Ectodermal cell (in vitro differentiated cells): Measurements from ENCODE around the gene SHLD2.
"Not testable (repeated sequence)": the region's sequence is repeated elsewhere in the genome, so short reads cannot be mapped to it uniquely, and the experiment has no call there.

Source experiments
- H3K27ac ChIP-seq: 2 replicates; pipeline ENCODE4 v1.7.0; 2013; ENCODE audit warnings: mild to moderate bottlenecking, low read depth, low read length; ENCODE audit not compliant: insufficient read depth, poor library complexity, severe bottlenecking
- H3K27me3 ChIP-seq: 2 replicates; pipeline ENCODE4 v1.7.0; 2013; ENCODE audit warnings: mild to moderate bottlenecking, low read length; ENCODE audit not compliant: insufficient read depth, control insufficient read depth, poor library complexity, severe bottlenecking
- H3K36me3 ChIP-seq: one replicate; pipeline ENCODE4 v1.7.0; 2013; ENCODE audit warnings: low read length; ENCODE audit not compliant: control insufficient read depth, insufficient read depth
- H3K4me1 ChIP-seq: one replicate; pipeline ENCODE4 v1.7.0; 2013; ENCODE audit warnings: low read length; ENCODE audit not compliant: control insufficient read depth, insufficient read depth
- H3K4me3 ChIP-seq: 2 replicates; pipeline ENCODE4 v1.7.0; 2013; ENCODE audit warnings: low read depth, low read length, control low read depth; ENCODE audit not compliant: insufficient read depth
- H3K9me3 ChIP-seq: 2 replicates; pipeline ENCODE4 v1.7.0; 2013; ENCODE audit warnings: mild to moderate bottlenecking, low read length, moderate library complexity; ENCODE audit not compliant: control insufficient read depth
- WGBS, 2 experiments: methylation state at CpG; one replicate each; pipeline ENCODE4 v1.1.7; 2013; ENCODE audit warnings: missing lambda C conversion rate in 2 of 2; 5-methylcytosine and 5-hydroxymethylcytosine counted together

Gene SHLD2

GRCh38 chr10:87170705-87171104 is 75.7 kb downstream of the SHLD2 start:
- no CpG with 5 or more reads among the region's 4 CpGs for WGBS, 2 experiments
- H3K27ac ChIP-seq, H3K27me3 ChIP-seq, H3K4me3 ChIP-seq, H3K36me3 ChIP-seq, H3K9me3 ChIP-seq, H3K4me1 ChIP-seq: not testable (repeated sequence)

GRCh38 chr10:87171670-87172069 is 76.7 kb downstream of the SHLD2 start:
- H3K27ac ChIP-seq: not testable (repeated sequence)

GRCh38 chr10:87172178-87172577 is 77.2 kb downstream of the SHLD2 start:
- H3K27ac ChIP-seq, H3K27me3 ChIP-seq, H3K36me3 ChIP-seq, H3K4me3 ChIP-seq, H3K4me1 ChIP-seq, H3K9me3 ChIP-seq: not testable (repeated sequence)

More at GRCh38 chr10:87171670-87172069, 76.7 kb downstream of the SHLD2 start:
- not testable (repeated sequence) for H3K27me3 ChIP-seq, H3K4me1 ChIP-seq, H3K36me3 ChIP-seq, H3K4me3 ChIP-seq, H3K9me3 ChIP-seq
- WGBS, 2 experiments: 93 to 100% methylated on average over 1 of the region's 1 CpG

GRCh38 chr10:87177587-87177986 is 82.6 kb downstream of the SHLD2 start:
- H3K9me3 ChIP-seq, H3K4me3 ChIP-seq, H3K27ac ChIP-seq, H3K36me3 ChIP-seq, H3K4me1 ChIP-seq, H3K27me3 ChIP-seq: not testable (repeated sequence)
- WGBS, 2 experiments: no CpG with 5 or more reads among the region's 3 CpGs

- WGBS, 2 experiments: 90 to 92% methylated on average over 6 of the region's 6 CpGs
Measured at GRCh38 chr10:87184421-87184820, 89.4 kb downstream of the SHLD2 start.

GRCh38 chr10:87186016-87186415 is 91.0 kb downstream of the SHLD2 start:
- WGBS, 2 experiments: no CpG with 5 or more reads among the region's 4 CpGs
- not testable (repeated sequence) for H3K27me3 ChIP-seq, H3K27ac ChIP-seq, H3K4me3 ChIP-seq, H3K36me3 ChIP-seq, H3K9me3 ChIP-seq, H3K4me1 ChIP-seq

More at GRCh38 chr10:87184421-87184820, 89.4 kb downstream of the SHLD2 start:
- H3K4me1 ChIP-seq, H3K27me3 ChIP-seq, H3K36me3 ChIP-seq, H3K27ac ChIP-seq, H3K9me3 ChIP-seq, H3K4me3 ChIP-seq: not testable (repeated sequence)

- WGBS, 2 experiments: 82 to 85% methylated on average over 3 of the region's 3 CpGs
- not testable (repeated sequence) for H3K4me3 ChIP-seq, H3K4me1 ChIP-seq
Measured at GRCh38 chr10:87187573-87187972, 92.6 kb downstream of the SHLD2 start.

GRCh38 chr10:87191841-87192240 is 96.8 kb downstream of the SHLD2 start:
- not testable (repeated sequence) for H3K4me3 ChIP-seq, H3K4me1 ChIP-seq, H3K9me3 ChIP-seq, H3K27ac ChIP-seq, H3K27me3 ChIP-seq, H3K36me3 ChIP-seq
- 91 to 98% methylated on average over 3 of the region's 3 CpGs for WGBS, 2 experiments

More at GRCh38 chr10:87187573-87187972, 92.6 kb downstream of the SHLD2 start:
- H3K27ac ChIP-seq, H3K9me3 ChIP-seq, H3K27me3 ChIP-seq, H3K36me3 ChIP-seq: not testable (repeated sequence)

GRCh38 chr10:87200924-87201323 is 105.9 kb downstream of the SHLD2 start:
- 99% methylated on average over 5 to 6 of the region's 6 CpGs for WGBS, 2 experiments
- H3K27ac ChIP-seq, H3K27me3 ChIP-seq, H3K9me3 ChIP-seq, H3K4me3 ChIP-seq, H3K36me3 ChIP-seq, H3K4me1 ChIP-seq: not testable (repeated sequence)

GRCh38 chr10:87204801-87205200 is 109.8 kb downstream of the SHLD2 start:
- WGBS, 2 experiments: 88 to 100% methylated on average over 1 to 2 of the region's 4 CpGs

GRCh38 chr10:87206922-87207321 is 111.9 kb downstream of the SHLD2 start:
- WGBS, 2 experiments: 94 to 95% methylated on average over 4 of the region's 4 CpGs
- not testable (repeated sequence) for H3K27ac ChIP-seq, H3K36me3 ChIP-seq, H3K4me1 ChIP-seq, H3K4me3 ChIP-seq, H3K9me3 ChIP-seq, H3K27me3 ChIP-seq

More at GRCh38 chr10:87204801-87205200, 109.8 kb downstream of the SHLD2 start:
- not testable (repeated sequence) for H3K36me3 ChIP-seq, H3K4me3 ChIP-seq, H3K27me3 ChIP-seq, H3K27ac ChIP-seq, H3K4me1 ChIP-seq, H3K9me3 ChIP-seq
